Hepatocyte (in vitro differentiated cells): ENCODE measurements around the gene ZBTB20. TPM values are rescaled to one million over a fixed set of nuclear protein-coding genes. Genes with fewer than 3 reads are reported as not detected.

Source experiments
- DNase-seq: peaks from one replicate; pipeline ENCODE4 v3.0.0-alpha.2; 2016; ENCODE audit warnings: low spot score
- H2AFZ ChIP-seq: fragments of 200-600 bp; sonication (generic); 2 replicates; pipeline ENCODE4 v1.6.0; 2016; ENCODE audit warnings: antibody characterized with exemption, mild to moderate bottlenecking
- H3K27ac ChIP-seq: fragments of 200-600 bp; sonication (generic); 2 replicates; pipeline ENCODE4 v1.5.1; 2016; ENCODE audit warnings: mild to moderate bottlenecking
- H3K27me3 ChIP-seq: fragments of 200-600 bp; sonication (generic); 2 replicates; pipeline ENCODE4 v1.6.1; 2016
- H3K36me3 ChIP-seq: fragments of 200-600 bp; sonication (generic); replicated peaks from 2 replicates; pipeline ENCODE4 v1.5.1; 2016; ENCODE audit warnings: low read depth; ENCODE audit not compliant: insufficient read depth
- H3K4me1 ChIP-seq: fragments of 200-600 bp; sonication (generic); 2 replicates; pipeline ENCODE4 v1.5.1; 2016; ENCODE audit warnings: mild to moderate bottlenecking, moderate library complexity; ENCODE audit not compliant: insufficient read depth
- H3K4me2 ChIP-seq: fragments of 200-600 bp; sonication (generic); 2 replicates; pipeline ENCODE4 v1.6.0; 2016
- H3K4me3 ChIP-seq: fragments of 200-600 bp; sonication (generic); 2 replicates; pipeline ENCODE4 v1.5.1; 2016; ENCODE audit warnings: mild to moderate bottlenecking
- H3K79me2 ChIP-seq: fragments of 200-600 bp; sonication (generic); 2 replicates; pipeline ENCODE4 v1.6.0; 2017; ENCODE audit warnings: mild to moderate bottlenecking
- H3K9me2 ChIP-seq: fragments of 200-600 bp; sonication (generic); replicated peaks from 2 replicates; pipeline ENCODE4 v1.6.0; 2017; ENCODE audit warnings: mild to moderate bottlenecking; ENCODE audit not compliant: insufficient read depth
- H3K9me3 ChIP-seq: fragments of 200-600 bp; sonication (generic); 2 replicates; pipeline ENCODE4 v1.5.1; 2016; ENCODE audit warnings: low read depth, mild to moderate bottlenecking
- H4K20me1 ChIP-seq: fragments of 200-600 bp; sonication (generic); 2 replicates; pipeline ENCODE4 v1.6.0; 2016; ENCODE audit warnings: mild to moderate bottlenecking; ENCODE audit not compliant: insufficient read depth, poor library complexity, severe bottlenecking
- CTCF ChIP-seq: fragments of 200-600 bp; sonication (generic); IDR thresholded peaks from 2 replicates; pipeline ENCODE4 v1.5.1; 2016; ENCODE audit warnings: antibody characterized with exemption, mild to moderate bottlenecking; ENCODE audit not compliant: poor library complexity
- EZH2 ChIP-seq: fragments of 200-600 bp; sonication (generic); IDR thresholded peaks from 2 replicates; pipeline ENCODE4 v1.6.1; 2016; ENCODE audit warnings: antibody characterized with exemption, mild to moderate bottlenecking, borderline replicate concordance
- EZH2phosphoT487 ChIP-seq: fragments of 200-600 bp; sonication (generic); IDR thresholded peaks from one replicate; pipeline ENCODE4 v1.6.1; 2018; ENCODE audit warnings: antibody characterized with exemption, mild to moderate bottlenecking, low read depth, moderate library complexity; ENCODE audit not compliant: unreplicated experiment, severe bottlenecking
- WGBS: methylation state at CpG from one replicate; pipeline ENCODE4 v1.1.6; 2016; ENCODE audit warnings: low lambda C conversion rate; ENCODE audit errors: missing lambda C conversion rate; 5-methylcytosine and 5-hydroxymethylcytosine counted together
- polyA plus RNA-seq: library from polyadenylated mRNA; unstranded; fragments of >200 nt; fragmentation: Nextera tagmentation; extraction: Ambion mirVana; gene quantifications from 2 replicates; pipeline ENCODE4 v1.2.1, GENCODE V29; 2016
- total RNA-seq: library from RNA; depleted of rRNA; stranded (reverse); fragments of >200 nt; gene quantifications from 2 replicates; pipeline ENCODE4 v1.2.3, GENCODE V29; 2014

Gene ZBTB20
- total and polyA plus RNA-seq, 2 experiments from 2014 or later, result 25.8 to 28.0 TPM

GRCh38 chr3:114418107-114418506, 729.0 kb downstream of the ZBTB20 start:
- Histone ChIP-seq H3K36me3 (no peaks in the 10 kb centered on the region), H3K79me2 (peaks cover 2% of the 10 kb centered on the region), H3K4me1 (peaks cover 4% of the 10 kb centered on the region), H3K9me2 (no peaks in the 10 kb centered on the region), H3K27me3 (no peaks in the 10 kb centered on the region), H2AFZ (no peak overlapping the region), H4K20me1 (no peaks in the 10 kb centered on the region), H3K4me2 (no peak overlapping the region), H3K4me3 (no peak overlapping the region), H3K9me3 (no peaks in the 10 kb centered on the region), H3K27ac (no peak overlapping the region)
- TF ChIP-seq CTCF (no peak), EZH2phosphoT487 (no peak), EZH2 (no peak)
- no peak for DNase-seq

GRCh38 chr3:114417675-114418074, 729.4 kb downstream of the ZBTB20 start:
- 92% methylated on average over 3 of the region's 3 CpGs for WGBS
- Histone ChIP-seq H3K4me2 (no peak overlapping the region), H3K27ac (no peak overlapping the region)

GRCh38 chr3:114417265-114417664, 729.8 kb downstream of the ZBTB20 start:
- Histone ChIP-seq H3K36me3 (no peaks in the 10 kb centered on the region), H3K4me3 (no peak overlapping the region), H2AFZ (no peak overlapping the region), H3K27ac (no peak overlapping the region), H3K79me2 (peaks cover 2% of the 10 kb centered on the region), H3K4me1 (peaks cover 4% of the 10 kb centered on the region), H3K27me3 (no peaks in the 10 kb centered on the region), H3K4me2 (no peak overlapping the region), H3K9me2 (no peaks in the 10 kb centered on the region), H4K20me1 (peaks cover 1% of the 10 kb centered on the region), H3K9me3 (no peaks in the 10 kb centered on the region)
- TF ChIP-seq EZH2, result no peak
- no peak for TF ChIP-seq EZH2phosphoT487
- no peak for TF ChIP-seq CTCF
- WGBS, result 90% methylated on average over 5 of the region's 5 CpGs
- DNase-seq, result no peak

More at GRCh38 chr3:114417675-114418074, 729.4 kb downstream of the ZBTB20 start:
- H3K4me3 ChIP-seq, result no peak overlapping the region
- H2AFZ ChIP-seq, result no peak overlapping the region
- H3K36me3 ChIP-seq, result no peaks in the 10 kb centered on the region
- no peaks in the 10 kb centered on the region for H3K27me3 ChIP-seq
- no peak for DNase-seq
- H4K20me1 ChIP-seq, result no peaks in the 10 kb centered on the region
- no peak for TF ChIP-seq CTCF
- TF ChIP-seq EZH2, result no peak
- no peaks in the 10 kb centered on the region for H3K9me3 ChIP-seq
- H3K9me2 ChIP-seq, result no peaks in the 10 kb centered on the region
- H3K4me1 ChIP-seq, result peaks cover 4% of the 10 kb centered on the region
- peaks cover 2% of the 10 kb centered on the region for H3K79me2 ChIP-seq
